Measurements from ENCODE around the gene SIGLEC12.
"Not testable (repeated sequence)": the region's sequence is repeated elsewhere in the genome, so short reads cannot be mapped to it uniquely, and the experiment has no call there.

Gene SIGLEC12

DNA sequence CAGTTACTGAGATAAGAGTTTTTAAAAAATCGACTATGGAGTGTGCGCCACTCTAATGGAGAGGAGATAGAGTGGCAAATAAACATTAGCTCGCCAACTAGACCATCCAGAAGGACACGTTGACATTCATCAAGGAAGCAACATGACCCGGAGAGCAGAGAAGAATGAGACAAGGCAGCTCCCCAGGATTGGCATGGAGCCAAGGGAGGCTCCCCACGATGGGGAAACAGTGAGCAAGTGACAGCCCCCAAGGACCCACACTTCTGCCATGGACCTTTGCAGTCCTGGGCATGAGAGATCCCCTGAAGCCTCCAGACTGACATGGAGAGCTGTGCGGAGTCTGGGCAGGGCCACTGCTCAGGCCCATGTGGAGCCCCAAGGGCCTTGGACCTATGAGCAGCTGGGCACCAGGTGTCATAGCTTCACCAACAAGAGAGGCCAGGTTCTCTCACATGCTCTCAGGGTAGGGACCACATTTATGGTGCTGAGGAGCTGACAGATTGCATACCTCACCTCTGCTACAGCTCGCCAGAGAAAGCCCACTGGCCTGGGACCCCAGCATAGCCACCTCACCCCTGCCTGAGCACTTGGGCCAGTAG lies 23.2 kb upstream of the SIGLEC12 start:
- DNase-seq (ENCODE audit: low read depth) = no peak

DNA sequence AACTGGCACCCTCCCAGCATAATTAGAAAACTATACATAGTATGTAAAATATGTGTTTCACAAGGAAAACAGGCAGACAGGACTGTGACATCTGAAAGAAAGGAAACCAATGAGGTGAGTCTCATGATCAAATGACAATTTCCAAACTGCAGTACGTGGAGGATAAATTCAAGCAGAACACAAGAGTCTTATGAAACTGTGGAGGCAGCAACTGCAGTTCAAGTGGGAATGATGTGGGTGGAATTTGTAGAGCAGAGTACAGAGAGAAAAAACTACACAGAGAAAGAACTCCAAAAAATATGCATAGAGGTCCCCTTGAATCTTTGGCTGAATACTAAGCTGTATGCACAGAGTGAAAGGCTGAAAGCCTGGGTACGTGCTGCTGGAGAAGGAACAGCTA lies 20.2 kb upstream of the SIGLEC12 start:
- no peak for DNase-seq (ENCODE audit: low read depth)

DNA sequence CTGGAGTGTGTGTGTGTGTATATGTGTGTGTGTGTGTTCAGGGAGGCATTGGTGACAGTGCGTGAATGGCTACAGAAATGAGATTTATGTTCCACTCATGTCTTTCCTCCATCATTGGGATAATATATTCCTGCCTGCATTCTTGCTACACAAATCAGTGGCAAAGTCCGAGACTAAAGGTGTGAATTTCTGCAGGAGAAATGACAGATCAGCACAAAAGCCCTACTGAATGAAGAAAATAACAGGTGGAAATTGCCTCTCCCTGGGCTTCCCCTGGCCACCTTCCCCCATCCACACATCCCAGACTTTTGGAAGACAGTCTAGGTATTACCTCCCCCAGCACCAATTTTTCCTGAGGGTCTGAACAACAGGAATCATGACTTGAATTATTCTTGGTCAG lies 19.8 kb upstream of the SIGLEC12 start:
- DNase-seq (ENCODE audit: low read depth) = no peak

DNA sequence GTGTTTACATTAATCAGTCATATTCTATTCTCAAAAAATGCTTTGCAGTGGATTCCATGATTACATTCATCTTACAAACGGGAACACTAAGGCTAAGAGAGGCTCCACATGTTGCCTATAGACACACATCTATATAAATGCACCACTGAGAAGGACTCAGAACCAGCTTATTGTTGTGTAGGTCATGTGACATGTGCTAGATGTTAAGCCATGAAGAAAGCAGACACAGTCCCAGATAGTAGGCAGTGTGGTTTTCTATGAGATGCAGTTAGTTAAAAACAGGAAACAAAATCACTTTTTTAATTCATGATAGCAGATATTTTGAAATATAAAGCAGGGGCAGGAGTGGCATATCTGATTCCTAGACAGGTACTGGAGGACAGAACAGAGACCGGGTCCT lies 19.1 kb upstream of the SIGLEC12 start:
- DNase-seq (ENCODE audit: low read depth) = no peak

DNA sequence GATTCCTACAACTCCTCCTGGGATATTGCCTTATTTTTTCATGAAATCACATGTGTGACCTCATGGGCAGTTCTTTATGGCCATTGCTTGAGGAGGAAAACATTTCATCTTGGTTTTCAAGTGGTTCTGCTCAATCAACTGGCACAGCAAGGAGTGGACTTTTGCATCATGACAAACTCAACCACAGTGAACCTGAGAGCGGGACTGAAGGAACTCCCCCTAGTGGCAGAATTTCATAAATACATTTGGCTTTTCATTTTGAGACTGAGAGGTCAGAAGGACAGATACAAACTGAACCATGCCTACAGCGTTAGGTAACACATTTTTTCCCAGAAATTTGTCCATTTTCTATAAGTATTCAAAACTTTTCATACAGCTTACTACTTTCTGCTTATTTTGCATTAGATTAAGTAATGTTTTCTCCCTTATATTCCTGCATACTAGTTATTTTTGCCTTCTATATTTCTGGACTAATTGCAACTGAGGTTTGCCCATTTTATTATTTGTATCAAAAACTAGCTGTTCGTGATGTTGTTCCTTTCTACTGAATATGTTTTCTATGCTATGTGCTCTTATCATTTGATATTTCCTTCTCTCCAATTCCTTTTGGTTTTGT lies 13.4 kb upstream of the SIGLEC12 start:
- no peak for DNase-seq (ENCODE audit: low read depth)

DNA sequence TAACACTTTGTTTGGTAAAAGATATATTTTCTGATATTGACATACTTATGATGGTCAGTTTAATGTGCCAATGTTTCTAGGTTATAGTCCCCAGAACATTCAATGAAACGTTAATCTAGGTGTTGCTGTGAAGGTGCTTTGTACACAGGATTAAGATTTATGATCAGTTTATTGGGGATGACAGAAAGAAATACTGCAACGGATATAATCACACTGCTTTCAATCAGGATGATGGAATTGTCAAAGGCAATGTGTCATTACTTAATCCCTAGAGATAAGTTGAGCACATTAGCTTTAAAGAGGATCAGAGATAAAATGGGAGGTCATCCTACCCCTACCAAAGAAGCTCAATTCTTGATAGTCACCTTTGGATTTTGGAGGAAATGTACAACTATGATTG lies 12.4 kb upstream of the SIGLEC12 start:
- DNase-seq (ENCODE audit: low read depth) = no peak

DNA sequence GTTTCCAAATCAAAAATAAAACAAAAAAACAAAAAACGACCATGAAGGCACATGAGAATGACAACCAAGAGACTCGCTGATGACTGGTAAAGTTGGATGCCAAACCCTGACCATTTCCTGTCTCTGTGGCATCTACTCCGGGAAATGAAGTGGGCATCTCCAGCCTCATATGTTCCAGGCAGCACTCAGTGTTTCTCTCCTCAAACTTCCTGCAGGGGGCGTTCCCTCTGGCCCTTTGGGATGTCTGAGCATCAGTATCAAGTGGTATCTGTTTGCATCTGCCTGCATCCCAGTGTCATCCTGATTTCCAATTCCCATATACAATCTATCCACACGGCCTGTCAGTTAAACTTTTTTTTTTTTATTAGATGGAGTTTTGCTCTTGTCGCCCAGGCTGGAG lies 9.8 kb upstream of the SIGLEC12 start:
- DNase-seq (ENCODE audit: low read depth) = no peak

DNA sequence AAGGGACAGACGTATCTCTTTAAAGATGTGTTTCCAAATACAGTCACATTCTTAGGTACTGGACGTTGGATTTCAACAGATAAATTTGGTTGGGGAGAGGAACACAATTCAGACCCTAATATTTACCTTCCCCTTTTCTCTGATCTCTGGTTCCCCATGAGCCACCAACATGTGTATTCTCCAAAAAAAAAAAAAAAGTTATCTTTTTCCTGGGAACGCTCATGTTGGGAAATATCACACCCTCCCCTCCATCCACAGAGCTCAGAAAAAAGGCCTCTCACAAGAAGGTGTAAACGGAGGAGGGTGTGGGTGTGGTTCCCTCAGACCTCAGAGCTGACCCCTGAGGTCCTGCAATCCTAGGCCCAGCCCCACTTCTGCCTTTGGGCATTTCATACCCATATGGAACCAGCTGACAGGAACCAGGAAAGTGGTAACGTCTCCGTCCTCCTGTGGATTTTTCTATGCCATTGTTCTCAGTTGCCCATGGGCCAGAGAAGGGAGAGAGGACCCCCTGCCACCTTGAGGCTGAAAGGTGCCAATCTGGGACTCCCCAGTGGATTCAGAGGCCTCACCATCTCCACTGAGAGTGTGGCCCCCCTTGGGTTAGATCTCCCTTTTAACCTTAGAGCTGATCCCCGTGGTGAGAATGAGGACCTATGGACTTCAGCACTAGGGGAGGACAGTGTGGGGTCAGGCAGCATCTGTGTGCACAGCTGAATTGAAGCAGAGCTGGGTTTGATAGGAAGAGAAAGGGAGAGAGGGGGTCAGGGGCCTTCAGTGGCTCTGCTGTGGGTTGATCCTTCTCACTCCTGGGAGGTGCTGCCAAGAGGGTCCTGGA lies 8.4 kb upstream of the SIGLEC12 start:
- no peak for DNase-seq (ENCODE audit: low read depth)

DNA sequence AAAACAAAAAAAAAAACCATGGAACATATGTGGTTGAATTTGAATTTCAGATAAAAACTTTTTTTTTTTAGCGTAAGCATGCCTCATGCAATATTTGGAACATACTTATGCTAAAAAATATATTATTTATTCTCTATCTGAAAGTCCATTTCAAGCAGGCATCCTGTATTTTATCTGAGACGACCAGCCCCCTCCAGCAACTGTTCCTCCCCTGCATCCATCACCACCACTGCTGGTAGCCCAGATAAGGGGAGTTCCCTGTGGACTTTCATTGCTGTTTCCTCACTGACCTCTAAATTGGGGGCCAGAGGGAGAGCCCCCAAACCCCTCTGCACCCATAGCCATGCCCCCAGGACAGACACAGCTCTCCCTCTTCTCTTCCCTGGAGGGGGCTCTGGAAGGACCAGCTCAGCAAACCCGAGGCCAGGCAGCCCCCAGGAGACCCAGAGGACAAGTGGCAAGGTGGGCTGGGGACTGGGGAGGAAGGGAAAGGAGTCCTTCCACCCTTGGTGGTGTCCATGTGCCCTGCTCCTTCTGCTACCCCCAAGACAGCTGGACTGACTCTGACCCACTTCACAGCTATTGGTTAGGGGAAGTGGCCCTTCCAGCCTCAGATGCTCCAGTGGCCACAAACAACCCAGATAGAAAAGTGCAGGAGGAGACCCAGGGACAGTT lies 6.6 kb upstream of the SIGLEC12 start:
- DNase-seq (ENCODE audit: low read depth) = no peak

DNA sequence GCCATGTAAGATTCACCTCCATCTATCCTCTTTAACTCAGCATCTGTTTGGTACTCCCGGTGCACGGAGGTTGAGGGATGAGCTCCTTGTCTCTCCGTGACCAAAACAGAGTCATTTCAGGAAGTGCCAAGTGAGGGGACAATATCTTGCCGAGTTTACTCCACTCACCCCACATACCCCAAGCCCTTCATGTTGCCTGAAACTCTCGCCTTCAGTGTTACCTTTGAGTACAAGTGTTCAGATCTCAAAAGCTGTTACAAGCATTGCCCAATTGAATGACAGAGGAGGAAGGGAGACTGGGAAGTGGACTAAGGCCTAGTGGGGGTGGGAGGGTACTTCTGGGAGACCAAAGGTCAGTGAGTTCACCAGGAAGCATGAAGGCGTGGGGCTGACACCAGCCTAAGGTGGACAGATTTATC lies 6.0 kb upstream of the SIGLEC12 start:
- DNase-seq (ENCODE audit: low read depth) = no peak

DNA sequence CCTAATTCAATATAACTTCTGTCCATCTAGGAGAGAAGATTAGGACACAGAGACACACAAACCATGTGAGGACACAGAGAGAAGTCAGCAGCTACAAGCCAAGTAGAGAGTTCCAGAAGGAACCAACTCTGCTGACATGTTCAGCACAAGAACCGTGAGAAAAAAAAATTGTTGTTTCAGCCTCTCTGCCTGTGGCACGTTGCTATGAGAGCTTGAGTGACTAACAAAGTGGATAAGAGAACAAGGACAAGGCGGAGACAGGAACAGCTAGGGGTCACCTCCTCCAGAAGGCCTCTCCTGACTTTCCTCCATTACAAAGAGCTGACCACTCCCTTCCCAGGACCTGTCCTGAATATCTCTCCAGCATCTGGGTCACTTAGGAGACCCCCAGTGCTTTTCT lies 5.6 kb upstream of the SIGLEC12 start:
- no peak for DNase-seq (ENCODE audit: low read depth)

DNA sequence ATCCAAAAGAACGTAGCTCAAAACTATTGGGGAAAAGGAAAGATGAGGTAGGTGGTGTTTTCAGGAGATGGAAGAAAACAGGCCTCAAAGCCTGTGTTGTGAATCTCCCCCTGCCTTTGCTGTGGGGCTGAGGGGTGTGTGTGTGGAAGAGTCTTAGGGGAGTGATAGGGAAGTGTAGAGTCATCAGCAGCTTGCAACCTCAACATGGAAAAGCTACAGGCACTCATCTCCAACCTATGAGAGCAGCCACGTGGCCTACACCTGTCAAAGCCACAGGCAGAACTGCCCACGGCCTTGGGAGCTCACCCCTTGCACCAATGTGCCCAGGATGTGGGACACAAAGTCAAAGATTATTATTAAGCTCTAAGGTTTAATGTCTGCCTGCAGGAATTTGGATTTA lies 4.3 kb upstream of the SIGLEC12 start:
- no peak for DNase-seq (ENCODE audit: low read depth)

DNA sequence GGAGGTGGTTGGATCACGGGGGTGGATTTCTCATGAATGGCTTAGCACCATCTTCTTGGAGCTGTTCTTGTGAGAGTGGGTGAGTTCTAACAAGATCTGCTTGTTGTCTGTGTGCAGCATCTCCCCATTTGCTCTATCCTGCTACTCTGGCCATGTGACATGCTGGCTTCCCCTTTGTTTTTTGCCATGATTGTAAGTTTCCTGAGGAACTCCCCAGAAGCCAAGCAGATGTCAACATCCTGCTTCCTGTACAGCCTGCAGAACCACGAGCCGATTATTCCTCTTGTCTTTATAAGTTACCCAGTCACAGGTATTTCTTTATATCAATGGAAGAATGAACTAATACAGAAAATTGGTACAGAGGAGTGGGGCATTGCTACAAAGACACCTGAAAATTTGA lies 2.3 kb upstream of the SIGLEC12 start:
- DNase-seq (ENCODE audit: low read depth) = no peak

DNA sequence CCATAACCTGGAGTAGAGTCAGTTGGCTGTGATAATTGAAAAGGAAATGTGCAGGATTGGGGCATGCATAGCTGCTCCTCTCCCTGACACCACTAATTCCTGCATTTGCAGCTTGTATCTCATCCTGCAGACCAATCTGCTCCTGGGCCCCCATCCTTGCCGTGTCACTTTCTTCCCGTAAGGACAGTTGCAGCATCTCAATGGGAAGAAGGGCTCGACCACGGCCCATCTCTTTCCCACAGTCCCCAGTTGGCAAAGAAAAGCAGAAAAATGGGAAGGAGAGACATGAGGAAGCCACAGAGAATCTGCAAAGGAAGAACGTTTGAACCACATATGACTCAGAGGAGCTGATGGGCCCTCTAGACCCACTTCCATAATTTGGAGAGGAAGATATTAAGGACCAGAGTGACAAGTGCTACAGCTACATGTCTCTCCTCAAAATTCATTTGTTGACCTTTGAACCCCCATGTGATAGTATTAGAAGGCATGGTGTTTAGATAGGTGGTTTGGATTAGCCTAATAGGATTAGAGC lies 1.8 kb upstream of the SIGLEC12 start:
- no peak for DNase-seq (ENCODE audit: low read depth)

DNA sequence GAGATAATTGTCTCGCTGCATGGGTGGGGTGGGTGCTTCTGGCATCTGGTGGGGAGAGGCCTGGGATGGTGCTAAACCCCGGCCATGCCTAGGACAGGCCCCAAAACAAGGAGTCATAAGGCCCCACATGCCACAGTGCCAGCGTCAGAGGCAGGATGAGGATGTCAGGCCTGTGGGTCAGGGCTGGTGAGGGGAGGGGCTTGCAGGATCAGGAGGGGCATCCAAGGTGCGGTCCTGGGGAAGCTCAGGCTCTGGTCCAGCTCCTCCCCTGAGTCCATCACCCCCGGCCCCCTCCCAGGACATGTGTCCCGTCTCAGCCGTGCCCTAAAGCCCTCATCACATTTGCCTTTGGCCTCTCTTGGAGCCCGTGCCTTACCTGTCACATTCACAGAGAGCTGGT lies 669 bp downstream of the SIGLEC12 start:
- not testable (repeated sequence) for DNase-seq (ENCODE audit: low read depth)

DNA sequence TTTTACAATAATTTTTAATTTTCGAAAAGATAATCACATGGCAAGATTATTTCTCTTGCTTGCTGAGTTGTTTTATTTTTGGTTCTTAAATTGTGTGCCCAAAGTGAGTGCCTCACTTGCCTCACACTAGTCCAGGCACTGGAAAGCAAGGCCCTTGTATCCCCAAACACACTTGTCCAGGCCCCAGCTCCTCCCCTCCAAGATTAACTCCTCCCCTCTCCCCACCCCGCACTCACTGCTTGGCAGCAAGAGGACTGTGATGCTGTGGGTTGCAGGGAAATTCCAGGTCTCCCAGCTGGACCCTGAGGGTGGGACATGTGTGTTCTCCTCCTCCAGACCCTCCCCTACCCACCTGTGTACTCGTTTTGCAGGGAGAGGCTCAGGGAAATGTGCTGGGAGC lies 3.9 kb downstream of the SIGLEC12 start:
- no peak for DNase-seq (ENCODE audit: low read depth)

DNA sequence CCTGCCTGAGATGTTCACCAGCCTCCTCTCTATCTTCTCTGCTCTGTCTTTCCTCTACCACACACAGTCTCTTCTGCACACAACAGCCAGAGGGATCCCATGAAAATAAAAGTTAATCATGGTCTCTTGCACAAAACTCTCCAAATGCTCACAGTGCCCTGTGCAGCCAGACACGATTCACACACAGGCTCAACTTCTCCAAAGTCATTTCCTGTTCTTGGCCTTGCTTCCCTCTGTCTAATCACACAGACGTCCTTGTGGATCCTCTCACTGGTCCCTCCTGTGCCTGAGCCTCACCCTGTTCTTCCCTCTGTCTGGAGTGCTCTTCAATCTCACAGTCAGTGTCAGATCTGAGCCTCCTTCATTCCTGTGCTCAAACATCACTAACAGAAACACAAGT lies 7.8 kb downstream of the SIGLEC12 start:
- no peak for DNase-seq (ENCODE audit: low read depth)

DNA sequence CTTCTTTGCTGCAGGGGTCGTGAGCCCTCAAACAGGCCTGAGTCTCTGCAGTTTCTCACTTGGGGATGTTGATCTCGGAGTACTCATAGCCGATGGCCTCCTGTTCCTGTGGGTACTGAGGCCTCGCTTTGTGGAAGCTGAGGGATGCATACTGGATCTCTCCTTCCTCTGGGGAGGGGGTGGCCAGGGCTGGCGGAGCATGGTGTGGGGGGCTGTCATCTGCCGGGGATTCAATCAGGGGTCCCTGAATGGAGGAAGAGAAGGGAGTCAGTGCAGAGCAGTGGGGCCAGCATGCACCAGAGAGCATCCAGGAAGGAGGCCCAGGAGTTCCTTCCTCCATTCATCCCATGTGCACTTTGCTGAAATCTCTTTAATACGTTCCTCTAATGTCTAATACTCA lies 10.0 kb downstream of the SIGLEC12 start:
- no peak for DNase-seq (ENCODE audit: low read depth)

DNA sequence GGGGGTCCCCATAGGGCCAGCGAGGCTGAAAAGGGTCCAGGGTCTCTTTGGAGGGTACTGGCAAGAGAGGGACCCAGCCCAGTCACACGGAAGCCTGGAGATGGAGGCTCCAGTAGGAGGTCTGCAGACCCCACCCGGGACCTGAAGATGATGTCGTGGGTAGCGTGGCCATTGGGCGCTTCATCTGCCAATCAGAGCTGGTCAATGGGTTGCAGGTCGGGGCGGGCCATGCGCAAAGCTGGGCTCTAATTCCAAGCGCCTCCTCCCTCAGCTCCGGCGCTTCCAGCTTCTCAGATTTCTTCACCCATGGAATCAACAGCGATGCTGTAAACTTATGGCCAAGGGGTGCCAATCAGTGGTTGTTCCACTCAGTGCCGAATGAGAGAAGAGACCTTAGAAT lies 10.9 kb downstream of the SIGLEC12 start:
- no peak for DNase-seq (ENCODE audit: low read depth)

DNA sequence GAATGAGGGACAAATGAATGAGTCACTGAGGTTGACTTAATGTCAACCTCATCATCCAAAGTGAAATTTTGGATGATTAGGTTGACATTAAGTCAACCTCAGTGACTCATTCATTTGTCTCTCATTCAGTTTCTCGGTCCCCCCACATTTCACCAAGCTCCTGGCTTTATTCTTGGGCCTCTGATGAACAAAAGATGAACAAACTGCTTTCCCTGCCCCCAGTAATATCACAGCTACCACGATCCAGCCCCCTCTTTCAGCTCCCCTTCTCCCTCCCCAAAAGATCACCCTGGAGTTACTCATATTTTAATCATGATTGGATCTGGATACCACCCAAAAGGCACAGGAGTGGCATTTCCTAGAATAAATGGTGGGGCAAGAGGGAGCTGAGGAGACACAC lies 12.5 kb downstream of the SIGLEC12 start:
- no peak for DNase-seq (ENCODE audit: low read depth)

DNA sequence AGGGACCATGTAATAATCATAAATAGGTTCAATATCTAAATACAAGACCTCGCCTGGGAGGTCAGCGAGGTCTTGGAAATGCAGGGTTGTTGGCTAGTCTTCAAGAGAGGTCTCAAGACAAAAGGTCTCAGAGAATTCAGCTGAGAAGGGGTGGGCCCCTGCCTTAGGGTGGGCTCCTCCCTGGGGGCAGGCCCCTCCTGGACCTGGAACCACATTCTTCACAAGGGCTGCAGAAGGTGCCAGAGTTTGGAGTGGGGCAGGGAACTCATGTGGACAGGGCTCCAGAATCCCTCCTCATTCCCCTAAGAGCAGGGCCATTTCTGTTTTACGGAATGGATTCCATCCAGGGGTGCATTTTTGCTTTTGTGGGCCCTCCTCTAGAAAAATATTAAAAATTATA lies 13.1 kb downstream of the SIGLEC12 start:
- DNase-seq (ENCODE audit: low read depth) = no peak

DNA sequence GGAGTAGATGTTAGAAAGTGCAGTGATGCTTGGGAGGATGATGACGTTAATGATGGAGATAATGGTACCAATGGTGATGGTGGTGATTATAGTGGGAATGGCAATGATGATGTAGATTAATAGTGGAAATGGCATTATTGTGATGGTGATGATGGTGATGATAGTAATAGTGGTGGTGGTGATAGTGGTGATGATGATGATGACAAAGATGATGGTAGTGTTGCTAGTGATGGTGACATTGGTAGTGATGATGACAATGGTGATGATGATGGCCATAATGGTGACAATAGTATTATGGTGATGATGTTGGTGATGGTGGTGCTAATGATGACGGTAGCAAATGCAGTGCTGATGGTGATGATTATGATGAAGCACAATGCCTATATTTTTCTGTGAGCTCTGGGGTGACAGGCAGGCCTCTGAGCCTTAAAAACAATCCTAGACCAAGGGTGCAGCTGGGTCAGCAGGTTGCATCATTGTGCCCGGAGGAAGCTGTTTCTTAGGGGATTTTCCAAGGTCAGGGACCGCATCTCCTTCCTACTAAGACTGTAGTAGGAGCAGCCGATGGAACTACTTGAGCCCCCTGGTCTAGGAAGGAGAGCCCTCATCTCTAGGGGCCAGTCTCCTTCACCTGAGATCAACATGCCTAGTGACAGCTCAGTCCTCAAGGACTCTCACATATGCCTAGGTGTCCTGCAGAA lies 15.5 kb downstream of the SIGLEC12 start:
- DNase-seq (ENCODE audit: low read depth) = no peak

All from stimulated activated CD8-positive, alpha-beta memory T cell treated with anti-CD3 and anti-CD28 coated beads, Interleukin-12 subunit alpha, Interleukin-12 subunit beta, amount 100 ng/mL, for 4 hours (primary cell).